ENCODE measurements around the gene SMIM15. TPM values are rescaled to one million over a fixed set of nuclear protein-coding genes. Genes with fewer than 3 reads are reported as not detected.

SMIM15 gene
- total RNA-seq, 1 experiment from 2014 or later, result 41.9 TPM

GRCh38 chr5:61207884-61208283 lies 45.6 kb upstream of the SMIM15 start:
- Mint-ChIP-seq H3K9me3 (peaks cover 72% of the 10 kb centered on the region), H3K36me3 (peaks cover 44% of the 10 kb centered on the region), H3K27ac (no peak overlapping the region), H3K27me3 (ENCODE audit: low read depth) (peaks cover 4% of the 10 kb centered on the region; the same call in 1 of the 2 replicates), H3K4me1 (no peaks in the 10 kb centered on the region), H3K4me3 (no peak overlapping the region)
- DNase-seq (ENCODE audit: low spot score) (no peak), ATAC-seq (no peak)
- TF ChIP-seq ZSCAN18 (CRISPR knock-in tag; IDR thresholded peaks at IDR 0.05) (no peak), NFE2L1 (CRISPR knock-in tag; IDR thresholded peaks at IDR 0.05) (no peak)
- POLR2A ChIA-PET, result no interaction called here
- CTCF ChIA-PET, result no interaction called here

- H3K27me3 Mint-ChIP-seq (ENCODE audit: low read depth), result peaks cover 4% of the 10 kb centered on the region; the same call in 1 of the 2 replicates
- H3K4me3 Mint-ChIP-seq, result no peak overlapping the region
- ATAC-seq (no peak), DNase-seq (ENCODE audit: low spot score) (no peak)
- H3K9me3 Mint-ChIP-seq, result peaks cover 64% of the 10 kb centered on the region
- H3K27ac Mint-ChIP-seq, result no peak overlapping the region
- H3K36me3 Mint-ChIP-seq, result peaks cover 44% of the 10 kb centered on the region
- TF ChIP-seq NFE2L1 (CRISPR knock-in tag; IDR thresholded peaks at IDR 0.05) (no peak), E2F4 (CRISPR knock-in tag; IDR thresholded peaks at IDR 0.05; ENCODE audit: borderline replicate concordance, low read depth) (no peak), MAX (CRISPR knock-in tag; IDR thresholded peaks at IDR 0.05) (no peak), ETV6 (CRISPR knock-in tag; IDR thresholded peaks at IDR 0.05) (no peak), CBFB (CRISPR knock-in tag; IDR thresholded peaks at IDR 0.05; ENCODE audit: low read depth) (no peak), ERG (CRISPR knock-in tag; IDR thresholded peaks at IDR 0.05) (no peak), ZNF317 (CRISPR knock-in tag; IDR thresholded peaks at IDR 0.05; ENCODE audit: borderline replicate concordance, low read depth) (no peak), IRF2 (CRISPR knock-in tag; IDR thresholded peaks at IDR 0.05; ENCODE audit: borderline replicate concordance, low read depth) (no peak), ZNF425 (CRISPR knock-in tag; conservative IDR thresholded peaks at IDR 0.05) (no peak), CREB1 (CRISPR knock-in tag; IDR thresholded peaks at IDR 0.05) (no peak), ZBTB21 (CRISPR knock-in tag; IDR thresholded peaks at IDR 0.05; ENCODE audit: borderline replicate concordance) (no peak), GABPB1 (CRISPR knock-in tag; IDR thresholded peaks at IDR 0.05) (no peak), MYBL2 (CRISPR knock-in tag; IDR thresholded peaks at IDR 0.05) (no peak), ZNF512 (CRISPR knock-in tag; IDR thresholded peaks at IDR 0.05; ENCODE audit: borderline replicate concordance) (no peak), ZNF396 (CRISPR knock-in tag; IDR thresholded peaks at IDR 0.05; ENCODE audit: borderline replicate concordance) (no peak)
- no peaks in the 10 kb centered on the region for H3K4me1 Mint-ChIP-seq
- ChIA-PET CTCF (no interaction called here), POLR2A (no interaction called here)
Observed at GRCh38 chr5:61205013-61205412, 42.7 kb upstream of the SMIM15 start.

Measured in WTC11 (cell line).